HK-2 (cell line): ENCODE data around the gene TCF25.
A peak's percentile ranks its signal among the peaks of the same experiment; 100 is the strongest.
"Not testable (repeated sequence)": the region's sequence is repeated elsewhere in the genome, so short reads cannot be mapped to it uniquely, and the experiment has no call there.

Experiments used
- DNase-seq: peaks from one replicate; pipeline ENCODE4 v3.0.0-alpha.2; 2018; ENCODE audit not compliant: unreplicated experiment

TCF25 gene

DNA sequence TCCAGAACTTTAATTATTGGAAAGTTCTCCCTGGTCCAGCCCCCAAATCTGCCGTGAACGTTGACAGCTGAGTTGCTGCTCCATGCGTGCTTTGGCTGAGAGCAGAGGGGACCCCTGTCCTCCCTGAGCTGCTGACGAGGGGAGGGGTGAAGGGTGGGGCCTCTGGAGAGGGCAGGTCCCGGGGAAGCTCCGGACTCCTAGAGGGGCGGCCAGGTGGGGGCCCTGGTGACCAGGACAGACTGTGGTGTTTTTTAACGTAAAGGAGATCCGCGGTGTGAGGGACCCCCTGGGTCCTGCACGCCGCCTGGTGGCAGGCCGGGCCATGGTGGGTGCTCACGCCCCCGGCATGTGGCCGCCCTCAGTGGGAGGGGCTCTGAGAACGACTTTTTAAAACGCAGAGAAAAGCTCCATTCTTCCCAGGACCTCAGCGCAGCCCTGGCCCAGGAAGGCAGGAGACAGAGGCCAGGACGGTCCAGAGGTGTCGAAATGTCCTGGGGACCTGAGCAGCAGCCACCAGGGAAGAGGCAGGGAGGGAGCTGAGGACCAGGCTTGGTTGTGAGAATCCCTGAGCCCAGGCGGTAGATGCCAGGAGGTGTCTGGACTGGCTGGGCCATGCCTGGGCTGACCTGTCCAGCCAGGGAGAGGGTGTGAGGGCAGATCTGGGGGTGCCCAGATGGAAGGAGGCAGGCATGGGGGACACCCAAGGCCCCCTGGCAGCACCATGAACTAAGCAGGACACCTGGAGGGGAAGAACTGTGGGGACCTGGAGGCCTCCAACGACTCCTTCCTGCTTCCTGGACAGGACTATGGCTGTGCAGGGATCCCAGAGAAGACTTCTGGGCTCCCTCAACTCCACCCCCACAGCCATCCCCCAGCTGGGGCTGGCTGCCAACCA is 45.3 kb downstream of the TCF25 start, which contains the start of gene MC1R:
MC1R (plus strand) TSS at position 410 of the 895 bp plus-strand sequence; CDS start at position 807, 397 bp downstream.
- DNase-seq, result peak; percentile 59

DNA sequence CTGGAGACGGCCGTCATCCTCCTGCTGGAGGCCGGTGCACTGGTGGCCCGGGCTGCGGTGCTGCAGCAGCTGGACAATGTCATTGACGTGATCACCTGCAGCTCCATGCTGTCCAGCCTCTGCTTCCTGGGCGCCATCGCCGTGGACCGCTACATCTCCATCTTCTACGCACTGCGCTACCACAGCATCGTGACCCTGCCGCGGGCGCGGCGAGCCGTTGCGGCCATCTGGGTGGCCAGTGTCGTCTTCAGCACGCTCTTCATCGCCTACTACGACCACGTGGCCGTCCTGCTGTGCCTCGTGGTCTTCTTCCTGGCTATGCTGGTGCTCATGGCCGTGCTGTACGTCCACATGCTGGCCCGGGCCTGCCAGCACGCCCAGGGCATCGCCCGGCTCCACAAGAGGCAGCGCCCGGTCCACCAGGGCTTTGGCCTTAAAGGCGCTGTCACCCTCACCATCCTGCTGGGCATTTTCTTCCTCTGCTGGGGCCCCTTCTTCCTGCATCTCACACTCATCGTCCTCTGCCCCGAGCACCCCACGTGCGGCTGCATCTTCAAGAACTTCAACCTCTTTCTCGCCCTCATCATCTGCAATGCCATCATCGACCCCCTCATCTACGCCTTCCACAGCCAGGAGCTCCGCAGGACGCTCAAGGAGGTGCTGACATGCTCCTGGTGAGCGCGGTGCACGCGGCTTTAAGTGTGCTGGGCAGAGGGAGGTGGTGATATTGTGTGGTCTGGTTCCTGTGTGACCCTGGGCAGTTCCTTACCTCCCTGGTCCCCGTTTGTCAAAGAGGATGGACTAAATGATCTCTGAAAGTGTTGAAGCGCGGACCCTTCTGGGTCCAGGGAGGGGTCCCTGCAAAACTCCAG is 46.4 kb downstream of the TCF25 start:
- DNase-seq, result no peak

DNA sequence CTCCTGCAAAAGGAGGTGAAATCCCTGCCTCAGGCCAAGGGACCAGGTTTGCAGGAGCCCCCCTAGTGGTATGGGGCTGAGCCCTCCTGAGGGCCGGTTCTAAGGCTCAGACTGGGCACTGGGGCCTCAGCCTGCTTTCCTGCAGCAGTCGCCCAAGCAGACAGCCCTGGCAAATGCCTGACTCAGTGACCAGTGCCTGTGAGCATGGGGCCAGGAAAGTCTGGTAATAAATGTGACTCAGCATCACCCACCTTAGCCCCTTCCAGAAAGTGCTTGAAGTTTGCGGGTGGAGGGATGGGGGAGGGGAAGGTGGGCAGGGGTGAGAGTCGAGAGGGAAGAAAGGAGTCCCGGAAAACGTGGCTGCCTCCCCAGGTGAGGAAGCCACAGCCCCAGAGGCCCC is 47.3 kb downstream of the TCF25 start:
- peak; percentile 63 for DNase-seq

DNA sequence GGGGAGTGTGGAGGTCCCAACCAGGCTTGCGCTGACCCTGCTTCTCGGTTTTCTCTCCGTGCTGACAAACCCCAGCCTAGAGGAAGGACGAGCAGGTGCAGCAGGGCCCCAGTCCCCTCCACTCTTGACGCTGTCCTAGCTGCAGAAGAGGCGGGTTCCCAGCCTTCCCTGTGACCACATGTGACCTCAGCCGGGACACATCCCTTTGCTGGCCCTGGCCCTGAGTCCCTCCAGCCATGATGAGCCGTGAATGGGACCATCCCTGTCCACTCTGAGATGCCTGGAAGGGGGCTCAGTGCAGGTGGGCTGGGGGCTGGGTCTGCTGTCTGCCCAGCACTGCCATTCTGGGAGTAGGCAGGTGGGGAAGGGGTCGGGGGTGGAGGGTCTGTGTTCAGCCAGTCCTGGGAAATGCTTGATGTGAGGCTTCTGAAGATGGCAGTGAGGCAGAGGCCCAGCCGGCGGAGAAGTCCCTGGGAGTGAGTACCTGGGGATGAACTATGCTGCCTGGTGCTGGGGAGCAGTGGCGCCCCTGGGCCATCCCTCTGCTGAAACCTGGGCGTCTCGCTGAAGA is 47.8 kb downstream of the TCF25 start:
- peak; percentile 55 for DNase-seq

DNA sequence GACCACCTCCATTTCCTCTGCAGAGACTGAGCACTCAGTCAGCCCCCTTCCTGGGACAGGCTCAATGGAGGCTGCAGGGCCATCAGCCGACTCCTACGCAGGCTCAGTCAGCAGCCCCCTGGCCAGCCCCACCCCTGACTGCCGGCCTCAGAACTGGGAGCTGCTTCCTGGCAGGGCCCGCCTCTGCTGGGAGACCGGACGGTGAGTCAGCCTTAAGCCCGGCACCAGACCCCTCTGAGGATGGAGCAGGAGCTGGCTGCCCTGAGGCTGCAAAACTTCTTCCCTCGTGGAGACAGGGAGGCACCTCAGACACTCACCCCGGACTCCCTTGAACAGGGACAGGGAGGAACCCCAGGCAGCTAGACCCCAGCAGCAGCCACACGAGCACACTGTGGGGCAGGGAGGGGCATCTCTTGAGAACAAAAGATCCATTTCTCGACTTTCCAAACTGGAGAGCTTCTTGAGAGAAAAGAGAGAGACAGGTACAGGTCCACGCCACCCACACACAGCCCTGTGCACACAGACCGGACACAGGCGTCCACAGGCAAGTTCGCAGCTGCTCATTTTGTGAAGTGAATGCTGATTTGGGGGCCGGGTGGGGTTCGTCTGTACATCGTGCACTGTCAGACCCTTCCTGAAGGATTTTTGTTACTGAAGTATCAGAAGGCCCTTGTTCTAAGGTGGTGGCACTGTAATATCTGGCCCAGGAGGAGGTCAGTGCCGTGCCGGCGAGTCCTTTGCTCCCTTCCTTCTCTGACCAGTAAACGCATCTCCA is 48.5 kb downstream of the TCF25 start:
- DNase-seq, result peak; percentile 95

DNA sequence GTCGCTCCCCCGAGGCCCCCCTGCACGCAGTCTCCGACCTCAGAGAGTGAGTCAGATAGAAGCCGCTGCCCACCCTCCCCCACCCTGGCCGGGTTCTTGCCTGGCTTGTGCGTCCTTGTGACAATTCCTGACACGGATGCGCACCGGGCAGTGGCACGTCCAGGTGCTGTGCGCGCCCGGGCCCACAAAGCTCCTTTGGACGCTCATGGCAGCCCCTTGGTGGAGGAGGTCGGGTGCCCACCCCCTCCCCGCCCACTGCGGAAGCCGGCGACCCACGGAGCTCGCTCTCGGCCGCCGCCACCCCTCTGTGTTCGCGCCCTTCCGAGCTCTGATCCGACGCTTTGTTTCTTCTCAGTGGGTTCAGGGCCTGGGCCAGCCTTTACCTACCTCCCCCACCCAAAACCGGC is 49.1 kb downstream of the TCF25 start:
- DNase-seq, result peak; percentile 97

GRCh38 chr16:89922884-89923639 is 49.7 kb downstream of the TCF25 start, which contains the start of gene TUBB3:
TSS of gene TUBB3 (plus strand) at chr16:89923342. CDS start at chr16:89923402, 60 bp downstream.
- peak; percentile 87 for DNase-seq

DNA sequence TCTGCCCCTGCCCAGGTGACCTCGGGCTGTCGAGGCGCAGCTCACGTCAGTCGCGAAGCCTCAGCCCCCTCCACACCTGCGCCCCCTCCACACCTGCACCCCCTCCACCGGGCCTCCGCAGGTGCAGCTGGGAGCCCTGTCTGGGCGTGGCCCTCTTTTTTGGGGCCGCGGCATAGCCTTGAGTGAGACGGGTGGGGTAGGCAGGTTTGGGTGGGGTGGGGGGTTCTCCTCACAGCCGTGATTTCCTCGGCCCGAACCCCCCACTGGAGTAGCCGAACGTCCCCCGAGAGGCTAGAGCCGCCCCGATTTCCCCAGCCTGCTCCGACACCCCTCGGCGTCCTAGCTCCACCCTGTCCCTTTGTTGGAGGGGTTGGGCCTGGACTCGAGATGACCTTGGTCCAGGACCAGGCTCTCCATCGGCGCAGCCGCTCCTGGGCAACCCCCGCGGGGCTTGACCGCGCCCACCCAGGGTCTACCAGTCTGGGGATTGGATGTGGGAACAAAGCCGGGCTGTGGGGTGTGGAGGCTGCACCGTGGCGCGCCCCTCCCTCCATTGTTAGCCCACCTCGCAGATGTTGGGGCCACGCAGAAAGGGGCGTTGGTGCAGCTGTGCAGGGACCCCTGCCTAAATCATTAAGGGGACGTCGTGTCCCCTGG is 50.4 kb downstream of the TCF25 start:
- no peak for DNase-seq

GRCh38 chr16:89924297-89924924 is 51.0 kb downstream of the TCF25 start:
- no peak for DNase-seq

DNA sequence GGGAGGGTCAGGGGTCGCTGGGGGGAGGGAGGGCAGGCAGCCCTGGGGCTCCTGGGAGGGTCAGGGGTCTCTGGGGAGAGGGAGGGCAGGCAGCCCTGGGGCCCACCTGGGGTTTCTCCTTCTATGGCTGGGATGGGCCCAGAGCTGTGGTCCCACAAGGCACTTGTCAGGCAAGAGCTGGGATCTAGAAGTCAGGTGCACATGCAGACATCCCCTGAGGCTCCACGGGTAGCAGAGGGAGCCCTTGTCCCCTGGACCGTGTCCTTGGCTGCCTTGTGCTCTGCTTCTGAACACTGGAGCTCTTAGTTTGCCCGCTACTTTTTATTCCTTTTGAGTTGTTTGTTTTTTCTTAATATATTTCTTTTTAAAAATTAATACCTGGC is 51.5 kb downstream of the TCF25 start:
- DNase-seq, result no peak

GRCh38 chr16:89925596-89926079 is 52.2 kb downstream of the TCF25 start:
- no peak for DNase-seq

- DNase-seq, result no peak
Measured at GRCh38 chr16:89931305-89931896, 58.0 kb downstream of the TCF25 start.

DNA sequence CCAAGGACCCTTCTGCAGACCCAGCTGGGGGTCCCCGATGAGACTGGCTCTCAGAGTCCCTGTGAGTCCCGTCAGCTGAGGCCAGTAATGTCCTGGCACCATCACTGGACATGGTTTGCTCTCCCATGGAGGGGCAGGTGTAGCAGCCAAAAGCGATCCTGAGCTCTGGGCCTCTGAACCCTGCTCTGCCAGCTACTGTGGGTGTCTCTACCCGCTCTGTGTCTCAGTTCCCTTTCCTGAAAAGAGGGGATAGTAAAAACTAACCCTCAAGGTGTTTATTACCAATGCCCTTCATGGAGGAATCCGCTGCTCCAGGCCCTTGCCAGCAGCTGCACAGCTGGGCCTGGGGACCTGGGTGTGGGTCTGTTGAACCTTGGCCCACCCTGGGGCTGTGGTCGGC is 58.6 kb downstream of the TCF25 start:
- no peak for DNase-seq

- DNase-seq, result not testable (repeated sequence)
Measured at GRCh38 chr16:89934019-89934418, 60.6 kb downstream of the TCF25 start.

DNA sequence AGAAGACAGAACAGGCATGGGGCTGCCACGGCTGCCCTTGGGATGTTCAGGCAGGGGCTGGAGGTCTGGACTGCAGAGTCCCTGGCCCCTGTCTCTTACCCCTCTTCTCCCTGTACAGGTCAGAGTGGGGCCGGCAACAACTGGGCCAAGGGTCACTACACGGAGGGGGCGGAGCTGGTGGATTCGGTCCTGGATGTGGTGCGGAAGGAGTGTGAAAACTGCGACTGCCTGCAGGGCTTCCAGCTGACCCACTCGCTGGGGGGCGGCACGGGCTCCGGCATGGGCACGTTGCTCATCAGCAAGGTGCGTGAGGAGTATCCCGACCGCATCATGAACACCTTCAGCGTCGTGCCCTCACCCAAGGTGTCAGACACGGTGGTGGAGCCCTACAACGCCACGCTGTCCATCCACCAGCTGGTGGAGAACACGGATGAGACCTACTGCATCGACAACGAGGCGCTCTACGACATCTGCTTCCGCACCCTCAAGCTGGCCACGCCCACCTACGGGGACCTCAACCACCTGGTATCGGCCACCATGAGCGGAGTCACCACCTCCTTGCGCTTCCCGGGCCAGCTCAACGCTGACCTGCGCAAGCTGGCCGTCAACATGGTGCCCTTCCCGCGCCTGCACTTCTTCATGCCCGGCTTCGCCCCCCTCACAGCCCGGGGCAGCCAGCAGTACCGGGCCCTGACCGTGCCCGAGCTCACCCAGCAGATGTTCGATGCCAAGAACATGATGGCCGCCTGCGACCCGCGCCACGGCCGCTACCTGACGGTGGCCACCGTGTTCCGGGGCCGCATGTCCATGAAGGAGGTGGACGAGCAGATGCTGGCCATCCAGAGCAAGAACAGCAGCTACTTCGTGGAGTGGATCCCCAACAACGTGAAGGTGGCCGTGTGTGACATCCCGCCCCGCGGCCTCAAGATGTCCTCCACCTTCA is 61.5 kb downstream of the TCF25 start:
- DNase-seq, result no peak

DNA sequence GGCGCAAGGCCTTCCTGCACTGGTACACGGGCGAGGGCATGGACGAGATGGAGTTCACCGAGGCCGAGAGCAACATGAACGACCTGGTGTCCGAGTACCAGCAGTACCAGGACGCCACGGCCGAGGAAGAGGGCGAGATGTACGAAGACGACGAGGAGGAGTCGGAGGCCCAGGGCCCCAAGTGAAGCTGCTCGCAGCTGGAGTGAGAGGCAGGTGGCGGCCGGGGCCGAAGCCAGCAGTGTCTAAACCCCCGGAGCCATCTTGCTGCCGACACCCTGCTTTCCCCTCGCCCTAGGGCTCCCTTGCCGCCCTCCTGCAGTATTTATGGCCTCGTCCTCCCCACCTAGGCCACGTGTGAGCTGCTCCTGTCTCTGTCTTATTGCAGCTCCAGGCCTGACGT is 62.2 kb downstream of the TCF25 start:
- DNase-seq, result not testable (repeated sequence)

DNA sequence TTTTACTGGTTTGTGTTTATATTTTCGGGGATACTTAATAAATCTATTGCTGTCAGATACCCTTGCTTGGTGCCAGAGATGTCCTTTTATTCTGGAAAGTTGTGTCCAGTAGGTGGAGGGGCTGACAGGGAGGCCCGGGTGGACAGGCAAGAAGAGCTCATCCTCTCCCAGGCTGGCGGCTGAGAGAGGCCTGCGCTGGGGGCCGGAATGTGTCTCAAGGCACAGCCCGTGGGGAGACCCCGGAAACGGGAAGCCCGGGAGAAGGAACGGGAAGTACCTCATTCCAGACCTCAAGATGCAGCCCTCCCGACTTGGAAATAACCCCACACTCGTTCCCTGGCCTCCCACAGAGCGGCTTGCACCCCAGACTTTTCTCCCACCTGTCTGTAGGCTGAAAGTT is 62.6 kb downstream of the TCF25 start:
- no peak for DNase-seq

GRCh38 chr16:89936508-89936907 is 63.1 kb downstream of the TCF25 start:
- DNase-seq, result no peak
